GM20431 (cell line): ENCODE results near the gene GGT6.

Source experiments
- in situ Hi-C: fragments of 300-500 bp; cut with MseI, MboI; formaldehyde crosslinking; loops from one replicate; pipeline ENCODE4 v1.15.0; 2020; ENCODE audit warnings: low sequenced_read_pairs; ENCODE audit not compliant: unreplicated experiment

Gene GGT6

DNA sequence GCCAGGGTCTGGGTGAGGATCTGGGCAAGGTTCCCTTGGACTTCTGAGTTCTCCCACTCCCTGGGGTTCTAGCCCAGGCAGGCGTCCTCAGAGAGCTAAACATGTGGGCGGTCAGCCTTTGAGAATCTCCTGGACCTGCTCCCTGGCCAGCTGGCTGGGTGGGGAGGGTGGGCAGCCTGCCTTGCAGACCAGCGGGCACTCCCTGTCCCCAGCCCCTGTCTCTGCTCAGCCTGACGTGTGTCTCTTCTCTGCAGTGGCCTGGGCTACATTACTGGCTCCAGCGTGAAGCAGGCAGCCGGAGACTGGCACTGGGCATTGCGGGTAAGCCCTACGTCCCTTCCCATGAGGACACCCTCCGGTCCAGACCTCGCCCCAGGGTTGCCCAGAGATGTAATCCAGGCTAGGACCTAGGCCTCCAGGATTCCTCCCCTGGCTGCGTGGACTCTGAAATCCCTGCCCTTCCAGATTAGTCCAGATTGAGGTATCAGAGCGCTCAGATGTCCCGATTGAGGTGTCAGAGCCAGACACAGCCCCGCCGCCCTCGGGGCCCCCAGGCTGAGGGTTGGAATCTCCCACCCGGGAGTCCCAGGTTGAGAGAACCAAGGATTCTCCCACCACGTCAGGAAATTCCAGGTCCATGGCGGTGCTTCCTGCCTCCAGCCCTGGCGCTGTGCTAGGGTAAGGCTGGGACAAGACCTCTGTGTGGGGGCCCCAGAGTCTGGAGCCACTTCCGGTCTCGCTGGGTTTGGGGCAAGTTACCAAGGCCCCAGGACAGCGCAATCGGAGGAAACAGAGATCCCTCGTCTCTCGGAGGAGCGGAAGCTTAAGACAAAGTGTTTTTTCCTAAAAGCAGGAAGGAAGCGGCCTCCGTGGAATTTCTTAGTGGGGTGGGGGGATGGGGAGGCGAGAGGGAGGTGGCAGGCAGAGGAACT is 29.3 kb downstream of the GGT6 start:
- in situ Hi-C loops, result no loop called here

GRCh38 chr17:4529533-4530152 is 30.7 kb downstream of the GGT6 start:
- in situ Hi-C loops, result no loop called here

DNA sequence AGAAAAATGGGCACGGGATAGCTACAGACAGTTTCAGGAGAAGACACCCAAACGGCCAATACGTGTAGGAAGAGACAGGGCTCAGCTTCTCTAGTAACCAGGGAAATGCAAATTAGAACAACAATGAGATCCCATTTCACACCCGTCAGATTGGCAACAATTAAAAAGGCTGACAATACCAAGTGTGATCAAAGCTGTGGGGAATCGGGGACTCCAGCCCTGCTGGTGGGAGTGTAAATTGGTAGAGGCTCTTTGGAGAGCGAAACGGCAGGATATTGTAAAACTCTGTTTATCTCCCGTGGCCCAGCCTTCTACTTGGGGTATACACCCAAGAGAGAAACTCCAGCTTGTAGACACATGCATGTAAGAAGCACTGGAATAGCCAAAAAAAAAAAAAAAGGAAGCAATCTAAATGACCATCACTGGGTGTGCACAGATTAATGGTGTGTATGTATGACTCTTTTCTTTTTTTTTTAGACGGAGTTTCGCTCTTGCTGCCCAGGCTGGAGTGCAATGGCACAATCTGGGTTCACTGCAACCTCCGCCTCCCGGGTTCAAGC is 32.7 kb downstream of the GGT6 start:
- in situ Hi-C loops, result no loop called here

- in situ Hi-C loops, result no loop called here
These were observed 33.2 kb downstream of the GGT6 start for GRCh38 chr17:4527134-4527533.

GRCh38 chr17:4525691-4526397 is 34.5 kb downstream of the GGT6 start:
- in situ Hi-C loops, result no loop called here

GRCh38 chr17:4523946-4524345 is 36.4 kb downstream of the GGT6 start:
- in situ Hi-C loops, result no loop called here

GRCh38 chr17:4522661-4523060 is 37.7 kb downstream of the GGT6 start:
- in situ Hi-C loops, result no loop called here

DNA sequence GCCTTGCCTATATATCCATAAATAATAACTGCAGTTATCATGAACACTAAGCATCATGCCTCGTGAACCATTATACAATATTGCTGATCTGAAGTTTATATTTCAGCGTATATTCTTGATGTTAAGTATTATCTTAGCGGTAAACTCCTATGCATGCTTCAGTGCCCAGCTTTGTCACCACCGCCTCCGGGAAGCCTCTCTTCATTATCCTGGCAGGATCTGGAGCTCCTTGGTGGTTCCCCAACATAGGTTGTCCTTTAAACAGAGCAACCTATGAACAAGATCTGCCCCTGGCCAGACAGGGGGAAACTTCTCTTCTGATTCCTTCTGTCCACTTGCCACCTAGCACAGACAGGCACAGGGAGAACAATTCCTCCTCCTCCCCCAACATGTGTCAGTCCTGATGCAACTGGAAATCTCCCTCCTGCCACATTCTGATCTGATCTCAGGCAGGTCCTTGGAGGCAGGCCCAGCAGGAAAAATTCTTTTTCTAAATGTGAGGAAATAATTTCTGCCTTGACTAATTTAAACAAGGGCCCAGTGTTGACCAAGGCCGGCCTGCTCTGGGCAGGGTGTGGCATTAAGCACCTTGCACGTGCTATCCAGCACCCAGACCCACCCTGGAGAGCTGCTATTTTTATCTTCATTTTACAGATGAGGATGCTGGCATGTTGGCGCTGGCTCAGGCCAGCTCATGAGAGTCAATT is 39.3 kb downstream of the GGT6 start:
- in situ Hi-C loops, result no loop called here

- in situ Hi-C loops, result no loop called here
These were observed 40.1 kb downstream of the GGT6 start for GRCh38 chr17:4520060-4520893.

GRCh38 chr17:4519361-4519788 is 41.0 kb downstream of the GGT6 start:
- in situ Hi-C loops, result no loop called here

- in situ Hi-C loops, result no loop called here
These were observed 41.5 kb downstream of the GGT6 start for GRCh38 chr17:4518901-4519300.

DNA sequence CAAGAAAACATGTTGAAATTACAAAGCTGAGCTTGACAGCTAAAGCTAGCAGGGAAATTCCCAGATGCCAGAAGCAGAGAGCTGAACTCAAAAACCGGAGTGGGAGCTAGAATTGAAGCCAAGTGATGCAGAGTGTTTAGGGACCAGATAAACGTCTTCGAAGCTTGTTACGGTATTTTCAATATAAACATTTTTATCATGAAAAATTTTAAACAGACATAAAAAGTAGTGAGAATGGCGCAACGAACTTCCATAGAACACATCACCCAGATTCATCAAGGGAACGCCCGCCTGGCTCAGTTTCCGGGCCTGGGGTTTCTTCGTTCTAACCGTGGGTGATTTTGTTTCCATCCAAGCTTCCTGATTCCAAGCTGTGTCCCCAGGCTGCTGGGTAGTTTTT is 43.6 kb downstream of the GGT6 start:
- in situ Hi-C loops, result no loop called here

DNA sequence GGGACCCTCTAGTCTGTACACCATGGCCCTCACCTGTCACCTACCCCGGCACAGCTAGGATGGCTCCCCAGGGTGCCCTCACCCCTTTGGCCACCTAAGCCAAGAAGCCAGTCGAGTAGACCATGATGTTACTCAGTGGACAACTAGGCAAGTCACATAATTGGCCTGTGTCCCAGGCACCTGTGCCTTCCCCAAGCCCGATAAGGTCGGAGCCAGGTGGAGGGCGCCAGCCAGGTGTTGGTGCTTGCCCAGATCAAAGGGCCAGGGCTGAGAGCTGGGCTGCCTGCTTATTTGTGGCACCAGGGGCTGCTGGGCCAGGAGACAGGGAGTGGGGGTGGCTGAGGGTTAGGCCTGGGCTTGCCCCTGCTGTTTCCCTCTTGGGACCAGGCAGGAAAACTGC is 44.9 kb downstream of the GGT6 start:
- in situ Hi-C loops, result no loop called here

DNA sequence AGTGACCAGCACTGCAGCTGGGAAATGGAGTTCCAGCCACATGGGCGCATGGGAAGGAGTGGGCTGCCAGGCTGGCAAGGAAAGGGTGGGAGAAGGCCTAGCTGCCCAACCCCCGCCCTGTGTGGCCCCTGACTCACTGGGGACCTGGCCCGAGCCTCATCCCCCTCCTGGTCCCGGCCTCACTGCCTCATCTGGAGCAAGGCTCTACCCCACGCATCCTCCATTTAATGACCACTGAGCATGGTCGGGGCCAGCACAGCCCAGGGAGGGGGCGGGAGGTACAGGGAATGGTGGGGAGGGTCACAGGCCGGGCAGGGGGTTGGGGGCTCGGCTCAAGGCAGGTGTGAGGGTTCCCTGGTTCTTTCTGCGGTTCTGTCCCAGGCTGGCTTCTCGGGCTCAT is 45.6 kb downstream of the GGT6 start:
- in situ Hi-C loops, result no loop called here

DNA sequence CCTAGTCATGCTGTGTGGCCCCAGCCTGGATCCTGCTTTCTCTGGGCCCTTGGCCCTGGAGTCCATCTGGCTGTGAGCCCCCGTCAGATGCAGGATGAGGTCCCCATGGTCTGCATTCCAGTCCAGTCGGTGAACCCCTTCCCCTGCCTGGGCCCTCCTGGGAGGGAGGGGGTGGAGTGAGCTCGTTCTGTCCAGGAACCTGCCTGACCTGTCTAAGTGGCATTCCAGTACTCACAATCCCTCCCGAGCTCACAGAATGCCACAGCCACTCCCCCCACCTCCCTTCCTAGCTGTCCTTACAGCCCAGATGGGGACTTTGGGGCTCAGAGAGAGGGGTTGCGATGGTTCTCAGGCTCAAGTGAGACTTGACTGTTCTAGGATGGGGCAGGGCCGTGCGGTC is 46.2 kb downstream of the GGT6 start:
- in situ Hi-C loops, result no loop called here

DNA sequence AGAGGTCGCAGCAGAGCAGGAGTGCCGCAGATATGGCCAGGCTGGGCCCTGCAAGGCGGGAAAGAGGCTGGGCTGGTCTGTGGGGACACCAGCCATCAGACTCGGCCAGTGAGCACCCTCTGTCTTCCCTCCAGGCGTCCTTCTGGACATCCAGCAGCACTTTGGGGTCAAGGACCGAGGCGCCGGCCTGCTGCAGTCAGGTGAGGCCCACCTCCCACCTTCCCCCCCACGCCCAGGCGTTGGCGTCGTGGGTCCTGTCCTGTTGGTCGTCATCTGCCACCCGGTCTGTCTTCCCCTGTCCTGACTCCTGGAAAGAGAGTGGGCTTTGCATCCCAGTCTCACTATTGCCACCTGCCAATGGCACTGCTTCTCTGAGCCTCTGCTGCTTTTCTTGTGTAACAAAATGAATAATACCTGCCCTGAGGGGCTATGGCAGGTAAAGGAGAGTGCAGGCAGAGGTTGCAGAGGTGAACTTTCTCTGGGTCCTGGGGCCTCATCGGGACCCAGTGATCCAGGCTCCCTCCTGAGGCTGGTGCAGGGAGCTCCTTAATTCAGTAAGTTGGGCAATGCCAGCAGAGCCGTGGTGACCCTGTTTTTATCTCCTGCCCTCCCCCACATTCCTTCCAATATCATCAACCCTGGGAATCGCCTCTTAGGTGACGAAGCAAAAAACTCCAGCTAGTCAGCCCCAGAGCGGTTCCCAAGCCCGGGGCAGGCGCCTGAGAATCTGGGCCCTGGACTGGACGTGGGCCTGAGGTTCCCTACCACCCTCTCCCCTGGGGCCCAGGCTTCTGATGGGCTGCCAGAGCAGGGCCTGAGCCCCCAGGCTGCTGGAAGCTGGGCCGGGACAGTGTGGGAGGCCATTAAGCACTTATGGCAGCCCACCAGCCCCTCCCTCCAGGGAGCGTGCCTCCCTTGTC is 47.0 kb downstream of the GGT6 start:
- in situ Hi-C loops, result no loop called here

- in situ Hi-C loops, result no loop called here
These were observed 47.9 kb downstream of the GGT6 start for GRCh38 chr17:4512156-4513112.
